ENCODE results near the gene LIF. TPM values are rescaled to one million over a fixed set of nuclear protein-coding genes. Genes with fewer than 3 reads are reported as not detected.

Gene LIF
- total and polyA plus RNA-seq, 4 donors: 0.77 to 26.1 (median 5.1) TPM

DNA sequence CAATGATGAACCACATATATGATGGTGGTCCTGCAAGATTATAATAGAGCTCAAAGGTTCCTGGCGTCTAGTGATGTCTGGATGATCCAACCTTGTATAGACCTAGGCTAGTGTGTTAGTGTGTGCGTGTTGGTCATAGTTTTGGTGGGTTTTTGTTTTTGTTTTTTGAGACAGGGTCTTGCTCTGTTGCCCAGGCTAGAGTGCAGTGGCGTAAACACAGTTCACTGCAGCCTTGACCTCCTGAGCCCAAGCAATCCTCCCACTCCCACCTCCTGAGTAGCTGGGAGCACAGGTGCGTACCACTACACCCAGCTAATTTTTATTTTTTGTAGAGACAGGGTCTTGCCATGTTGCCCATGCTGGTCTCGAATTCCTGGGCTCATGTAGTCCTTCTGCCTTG lies 33.4 kb upstream of the LIF start:
- DNase-seq (no peak), ATAC-seq (ENCODE audit: insufficient read depth, low FRiP score) (no peak)
- Histone ChIP-seq H3K36me3 (ENCODE audit: control insufficient read depth in 4 of 4, insufficient read depth in 4 of 4, low read length in 4 of 4) (peaks cover 0 to 8% (median 1%) of the 10 kb centered on the region in 4 donors), H3K4me3 (no peak overlapping the region), H3K9ac (ENCODE audit: insufficient read depth in 1 of 2, low read length in 2 of 2) (no peak overlapping the region), H3K27ac (ENCODE audit: low read depth in 1 of 2, low read length in 1 of 2) (no peak overlapping the region), H3K4me1 (ENCODE audit: control insufficient read depth in 5 of 5, insufficient read depth in 5 of 5, low read length in 5 of 5) (peaks cover 0 to 7% (median 0%) of the 10 kb centered on the region in 5 donors), H3K9me3 (ENCODE audit: control insufficient read depth in 4 of 4, insufficient read depth in 3 of 4, low read length in 3 of 4) (no peaks in the 10 kb centered on the region), H3K27me3 (ENCODE audit: control insufficient read depth in 3 of 3, insufficient read depth in 3 of 3, low read length in 2 of 3) (no peaks in the 10 kb centered on the region)
- TF ChIP-seq, protein P1, sequence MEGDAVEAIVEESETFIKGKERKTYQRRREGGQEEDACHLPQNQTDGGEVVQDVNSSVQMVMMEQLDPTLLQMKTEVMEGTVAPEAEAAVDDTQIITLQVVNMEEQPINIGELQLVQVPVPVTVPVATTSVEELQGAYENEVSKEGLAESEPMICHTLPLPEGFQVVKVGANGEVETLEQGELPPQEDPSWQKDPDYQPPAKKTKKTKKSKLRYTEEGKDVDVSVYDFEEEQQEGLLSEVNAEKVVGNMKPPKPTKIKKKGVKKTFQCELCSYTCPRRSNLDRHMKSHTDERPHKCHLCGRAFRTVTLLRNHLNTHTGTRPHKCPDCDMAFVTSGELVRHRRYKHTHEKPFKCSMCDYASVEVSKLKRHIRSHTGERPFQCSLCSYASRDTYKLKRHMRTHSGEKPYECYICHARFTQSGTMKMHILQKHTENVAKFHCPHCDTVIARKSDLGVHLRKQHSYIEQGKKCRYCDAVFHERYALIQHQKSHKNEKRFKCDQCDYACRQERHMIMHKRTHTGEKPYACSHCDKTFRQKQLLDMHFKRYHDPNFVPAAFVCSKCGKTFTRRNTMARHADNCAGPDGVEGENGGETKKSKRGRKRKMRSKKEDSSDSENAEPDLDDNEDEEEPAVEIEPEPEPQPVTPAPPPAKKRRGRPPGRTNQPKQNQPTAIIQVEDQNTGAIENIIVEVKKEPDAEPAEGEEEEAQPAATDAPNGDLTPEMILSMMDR (IDR thresholded peaks at IDR 0.05; ENCODE audit: control extremely low read depth, extremely low read depth): no peak
- WGBS, 2 donors: 88 to 96% methylated on average over 5 of the region's 5 CpGs

DNA sequence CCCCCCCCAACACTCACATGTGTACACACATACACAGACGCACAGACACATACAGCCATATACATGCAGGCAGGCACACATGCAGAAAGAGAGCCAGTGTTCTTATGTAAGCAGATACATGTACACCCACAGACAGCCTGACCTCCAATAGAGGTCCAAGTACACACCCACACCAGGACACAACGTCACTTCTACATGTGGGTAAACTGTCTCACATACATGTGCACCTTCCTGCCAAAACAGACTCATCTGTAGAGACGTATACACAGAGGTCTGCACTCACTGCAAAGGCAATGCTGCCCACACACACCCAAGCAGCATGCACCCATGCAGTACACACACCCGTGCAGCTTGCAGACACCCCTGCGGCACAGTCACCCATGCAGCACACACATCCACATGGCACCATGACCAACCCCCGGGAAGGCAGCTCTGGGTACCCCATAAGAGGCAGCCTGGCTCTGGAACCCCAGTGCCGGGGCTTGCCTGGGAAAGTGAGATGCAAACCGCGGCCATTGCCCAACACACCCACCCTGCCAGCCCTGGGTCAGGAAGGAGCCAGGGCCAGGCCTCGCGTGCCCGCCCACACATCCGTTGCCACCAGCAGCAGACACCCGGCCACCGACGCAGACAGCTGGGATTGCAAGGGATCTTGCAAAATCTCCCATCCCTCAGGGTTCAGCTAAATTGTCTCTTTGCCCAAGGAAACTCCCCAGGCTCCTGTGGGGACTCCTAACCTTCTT lies 32.7 kb upstream of the LIF start:
- Histone ChIP-seq H3K27me3 (ENCODE audit: control insufficient read depth in 3 of 3, insufficient read depth in 3 of 3, low read length in 2 of 3) (no peaks in the 10 kb centered on the region), H3K9me3 (ENCODE audit: control insufficient read depth in 4 of 4, insufficient read depth in 3 of 4, low read length in 3 of 4) (no peaks in the 10 kb centered on the region), H3K36me3 (ENCODE audit: control insufficient read depth in 4 of 4, insufficient read depth in 4 of 4, low read length in 4 of 4) (peaks cover 0 to 2% (median 0%) of the 10 kb centered on the region in 4 donors), H3K4me3 (no peak overlapping the region), H3K9ac (ENCODE audit: insufficient read depth in 1 of 2, low read length in 2 of 2) (no peak overlapping the region), H3K27ac (ENCODE audit: low read depth in 1 of 2, low read length in 1 of 2) (no peak overlapping the region), H3K4me1 (ENCODE audit: control insufficient read depth in 5 of 5, insufficient read depth in 5 of 5, low read length in 5 of 5) (peaks cover 0 to 7% (median 0%) of the 10 kb centered on the region in 5 donors)
- ATAC-seq (ENCODE audit: insufficient read depth, low FRiP score) (peak; percentile 31), DNase-seq (no peak)
- TF ChIP-seq, protein P1 (IDR thresholded peaks at IDR 0.05; ENCODE audit: control extremely low read depth, extremely low read depth): no peak
- 26 to 50% methylated on average over 16 of the region's 16 CpGs for WGBS, 2 donors

DNA sequence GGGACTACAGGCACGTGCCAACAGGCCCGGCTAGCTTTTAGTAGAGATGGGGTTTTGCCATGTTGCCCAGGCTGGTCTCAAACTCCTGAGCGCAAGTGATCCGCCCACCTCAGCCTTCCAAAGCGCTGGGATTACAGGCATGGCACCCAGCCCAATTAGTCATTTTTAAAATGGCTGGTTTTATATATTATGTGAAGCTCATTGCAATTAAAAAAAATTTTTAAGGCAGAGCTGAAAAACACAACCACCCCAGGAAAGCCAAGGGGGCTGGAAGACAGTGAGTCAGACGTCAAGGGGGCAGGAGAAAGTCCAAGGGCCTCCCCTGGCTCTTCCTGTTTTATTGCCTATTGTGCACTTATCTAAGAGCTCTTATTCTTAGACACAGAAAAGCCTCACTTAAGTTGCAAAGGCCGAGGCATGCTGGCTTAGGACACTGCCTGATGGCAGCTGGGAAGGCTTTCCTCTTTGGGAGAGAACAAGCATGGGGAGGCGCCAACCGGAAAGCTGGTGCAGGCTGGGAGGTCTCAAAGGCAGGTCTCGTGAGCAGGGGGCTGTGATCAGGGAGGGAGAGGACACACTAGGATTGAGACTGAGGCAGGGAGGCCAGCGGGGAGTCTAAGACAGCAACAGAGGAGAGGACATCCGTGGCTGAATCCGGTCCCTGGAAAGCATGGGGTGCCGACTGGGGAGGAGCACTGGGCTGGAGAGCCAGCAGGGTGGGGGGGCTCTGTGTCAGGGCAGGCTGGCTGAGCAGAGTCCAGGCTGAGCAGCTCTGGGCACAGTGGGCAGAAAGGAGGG lies 31.2 kb upstream of the LIF start:
- ATAC-seq (ENCODE audit: insufficient read depth, low FRiP score): no peak
- Histone ChIP-seq H3K27ac (ENCODE audit: low read depth in 1 of 2, low read length in 1 of 2) (peak overlapping the region in 1 of 2 donors; percentile 20), H3K4me3 (no peak overlapping the region), H3K36me3 (ENCODE audit: control insufficient read depth in 4 of 4, insufficient read depth in 4 of 4, low read length in 4 of 4) (peaks cover 0 to under 1% (median 0%) of the 10 kb centered on the region in 4 donors), H3K27me3 (ENCODE audit: control insufficient read depth in 3 of 3, insufficient read depth in 3 of 3, low read length in 2 of 3) (no peaks in the 10 kb centered on the region), H3K9me3 (ENCODE audit: control insufficient read depth in 4 of 4, insufficient read depth in 3 of 4, low read length in 3 of 4) (no peaks in the 10 kb centered on the region), H3K4me1 (ENCODE audit: control insufficient read depth in 5 of 5, insufficient read depth in 5 of 5, low read length in 5 of 5) (peaks cover 0 to 7% (median 0%) of the 10 kb centered on the region in 5 donors), H3K9ac (ENCODE audit: insufficient read depth in 1 of 2, low read length in 2 of 2) (no peak overlapping the region)
- TF ChIP-seq, protein P1 (IDR thresholded peaks at IDR 0.05; ENCODE audit: control extremely low read depth, extremely low read depth): no peak
- DNase-seq: peak in 2 of 3 donors; percentile 35 to 48
- WGBS, 2 donors: 45 to 57% methylated on average over 14 of the region's 14 CpGs

All from lung (tissue), 12 donors.